ENCODE results near the gene TBC1D3G.
"Not testable (repeated sequence)": the region's sequence is repeated elsewhere in the genome, so short reads cannot be mapped to it uniquely, and the experiment has no call there.

- TF ChIP-seq, protein P1, sequence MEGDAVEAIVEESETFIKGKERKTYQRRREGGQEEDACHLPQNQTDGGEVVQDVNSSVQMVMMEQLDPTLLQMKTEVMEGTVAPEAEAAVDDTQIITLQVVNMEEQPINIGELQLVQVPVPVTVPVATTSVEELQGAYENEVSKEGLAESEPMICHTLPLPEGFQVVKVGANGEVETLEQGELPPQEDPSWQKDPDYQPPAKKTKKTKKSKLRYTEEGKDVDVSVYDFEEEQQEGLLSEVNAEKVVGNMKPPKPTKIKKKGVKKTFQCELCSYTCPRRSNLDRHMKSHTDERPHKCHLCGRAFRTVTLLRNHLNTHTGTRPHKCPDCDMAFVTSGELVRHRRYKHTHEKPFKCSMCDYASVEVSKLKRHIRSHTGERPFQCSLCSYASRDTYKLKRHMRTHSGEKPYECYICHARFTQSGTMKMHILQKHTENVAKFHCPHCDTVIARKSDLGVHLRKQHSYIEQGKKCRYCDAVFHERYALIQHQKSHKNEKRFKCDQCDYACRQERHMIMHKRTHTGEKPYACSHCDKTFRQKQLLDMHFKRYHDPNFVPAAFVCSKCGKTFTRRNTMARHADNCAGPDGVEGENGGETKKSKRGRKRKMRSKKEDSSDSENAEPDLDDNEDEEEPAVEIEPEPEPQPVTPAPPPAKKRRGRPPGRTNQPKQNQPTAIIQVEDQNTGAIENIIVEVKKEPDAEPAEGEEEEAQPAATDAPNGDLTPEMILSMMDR (IDR thresholded peaks at IDR 0.05): not testable (repeated sequence)
- TF ChIP-seq POLR2A (IDR thresholded peaks at IDR 0.05): not testable (repeated sequence)
Measured at GRCh38 chr17:36283256-36283655, 40.4 kb upstream of the TBC1D3G start.

Data from stomach (tissue), 4 donors.